K562 (cell line): ENCODE measurements around the gene PPM1N. TPM values are rescaled to one million over a fixed set of nuclear protein-coding genes. Genes with fewer than 3 reads are reported as not detected.

ENCODE experiments used
- ATAC-seq: fragments of 200-7000 bp; cut with Tn5 transposase; 3 replicates; pipeline ENCODE4 v1.9.1; 2020; ENCODE audit warnings: moderate library complexity
- BruUV-seq: library from RNA; stranded (reverse); fragments of 400-500 nt; replicated peaks from 2 replicates; lab custom pipeline; 2021; lab: Mats Ljungman, UMichigan
- CTCF ChIA-PET: fragments of 300-600 bp; formaldehyde crosslinking; extraction: SDS; loops from one replicate; lab custom pipeline; 2021; ENCODE audit warnings: low intra/inter-chr PET ratio; lab: Yijun Ruan, JAX
- POLR2A ChIA-PET: fragments of 300-600, 350-650 bp; sonication (Branson Sonifier 250); formaldehyde crosslinking; extraction: SDS; loops from one replicate; lab custom pipeline; 2021; ENCODE audit warnings: antibody characterized with exemption, inconsistent platforms; lab: Yijun Ruan, JAX
- DNase-seq, 4 experiments: peaks; one replicate each; pipeline versions ENCODE4 v3.0.0 to v3.0.0-alpha.2; 2011 to 2018; ENCODE audit warnings: low spot score in 3 of 4, mixed read lengths in 3 of 4; ENCODE audit errors: extremely low read depth in 1 of 4
- FAIRE-seq: peaks from 2 replicates; lab custom pipeline; 2011; peaks lifted over from hg19 to GRCh38; lab: Jason Lieb, UNC
- H2AFZ ChIP-seq: 2 replicates; pipeline ENCODE4 v1.6.0; 2011; ENCODE audit warnings: low read depth, low read length, control low read depth, inconsistent platforms
- H3K27ac ChIP-seq: fragments of 200-600 bp; 3 replicates; pipeline ENCODE4 v1.8.0; 2011; ENCODE audit warnings: low read depth, mild to moderate bottlenecking, control low read depth, inconsistent platforms, low read length, moderate library complexity, mixed read lengths; ENCODE audit errors: extremely low read depth
- H3K27me3 ChIP-seq, 2 experiments: fragments of 300-600 bp in 1 of 2; 2 replicates in 1 of 2; 3 replicates in 1 of 2; pipeline versions ENCODE4 v1.6.0 to v1.8.0; 2011; ENCODE audit warnings: inconsistent platforms in 2 of 2, low read length in 2 of 2, mild to moderate bottlenecking in 1 of 2, mixed read lengths in 1 of 2, moderate library complexity in 1 of 2; ENCODE audit not compliant: control insufficient read depth in 2 of 2, insufficient read depth in 2 of 2
- H3K36me3 ChIP-seq: fragments of 300-600 bp; 3 replicates; pipeline ENCODE4 v1.8.0; 2011; ENCODE audit warnings: mild to moderate bottlenecking, low read length, inconsistent platforms; ENCODE audit not compliant: control insufficient read depth, insufficient read depth
- H3K4me1 ChIP-seq, 2 experiments: fragments of 200-600 bp in 1 of 2; replicated peaks in 1 of 2; 2 replicates in 1 of 2; 3 replicates in 1 of 2; pipeline versions ENCODE4 v1.5.1 to v1.8.0; 2011; ENCODE audit warnings: inconsistent platforms in 2 of 2, low read length in 2 of 2, mild to moderate bottlenecking in 1 of 2, mixed read lengths in 1 of 2, moderate library complexity in 1 of 2; ENCODE audit not compliant: control insufficient read depth in 2 of 2, insufficient read depth in 2 of 2
- H3K4me2 ChIP-seq: 2 replicates; pipeline ENCODE4 v1.6.1; 2011; ENCODE audit warnings: low read length, control low read depth, inconsistent platforms, mixed read lengths; ENCODE audit not compliant: insufficient read depth
- H3K4me3 ChIP-seq: fragments of 200-600 bp; sonication (generic), shearing (Covaris generic); 2 replicates; pipeline ENCODE4 v1.5.1; 2016; ENCODE audit warnings: control low read depth, inconsistent platforms
- H3K79me2 ChIP-seq: fragments of 200-600 bp; 3 replicates; pipeline ENCODE4 v1.8.0; 2011; ENCODE audit warnings: low read length, inconsistent platforms; ENCODE audit not compliant: control insufficient read depth, insufficient read depth
- H3K9ac ChIP-seq, 2 experiments: 2 replicates each; pipeline versions ENCODE4 v1.6.0 to v1.6.1; 2011; ENCODE audit warnings: low read depth in 2 of 2, low read length in 2 of 2, control low read depth in 1 of 2, inconsistent platforms in 1 of 2, mild to moderate bottlenecking in 1 of 2, mixed read lengths in 1 of 2; ENCODE audit not compliant: insufficient read depth in 1 of 2
- H3K9me1 ChIP-seq: one replicate; pipeline ENCODE4 v1.6.0; 2011; ENCODE audit warnings: inconsistent platforms, mild to moderate bottlenecking, low read length, moderate library complexity; ENCODE audit not compliant: control insufficient read depth, insufficient read depth
- H3K9me3 ChIP-seq: replicated peaks from 2 replicates; pipeline ENCODE4 v1.5.1; 2011; ENCODE audit warnings: low read depth, low read length, inconsistent platforms; ENCODE audit not compliant: control insufficient read depth, insufficient read depth
- H4K20me1 ChIP-seq: replicated peaks from 2 replicates; pipeline ENCODE4 v1.6.1; 2011; ENCODE audit warnings: low read length, inconsistent platforms, mixed read lengths; ENCODE audit not compliant: control insufficient read depth, insufficient read depth
- BCOR ChIP-seq: fragments of 450-650 bp; IDR thresholded peaks from 2 replicates; pipeline ENCODE4 v1.6.1; 2016
- HMGN3 ChIP-seq: IDR thresholded peaks from 2 replicates; pipeline ENCODE4 v1.6.1; 2011; ENCODE audit warnings: borderline replicate concordance, low read depth, mild to moderate bottlenecking, mixed read lengths, low read length; ENCODE audit not compliant: insufficient read length; ENCODE audit errors: extremely low read depth
- TSHZ1 ChIP-seq: fragments of 250-450 bp; sonication (Bioruptor Pico); IDR thresholded peaks from 2 replicates; pipeline ENCODE4 v1.4.0; 2020; ENCODE audit warnings: mild to moderate bottlenecking, moderate library complexity
- WGBS: fragments of 100-300 bp; shearing (Covaris generic); methylation state at CpG from one replicate; pipeline ENCODE4 v1.1.6; 2016; ENCODE audit warnings: low coverage, mixed read lengths; ENCODE audit not compliant: insufficient coverage; ENCODE audit errors: missing lambda C conversion rate; 5-methylcytosine and 5-hydroxymethylcytosine counted together
- in situ Hi-C: fragments of 300-500 bp; cut with MboI; formaldehyde crosslinking; loops from 4 replicates; pipeline ENCODE4 v1.15.0; 2018; ENCODE audit warnings: inconsistent platforms, mixed read lengths
- intact Hi-C: fragments of 100-400 bp; cut with micrococcal nuclease; formaldehyde crosslinking; loops from 2 replicates; pipeline ENCODE4 v1.14.2; 2022
- polyA plus RNA-seq, 8 experiments: library from polyadenylated mRNA; depleted of rRNA in 4 of 8; stranded (reverse) in 5 of 8; unstranded in 3 of 8; fragments of >200 nt; fragmentation: Nextera tagmentation in 2 of 8; fragmentation: Illumina TruSeq in 1 of 8; extraction: Ambion mirVana in 2 of 8; extraction: Trizol in 1 of 8; gene quantifications; 2 replicates each; pipeline versions ENCODE4 v1.2.1 to v1.2.3, GENCODE V29; 2011 to 2014; ENCODE audit warnings: inconsistent platforms in 1 of 8, missing spikeins in 1 of 8
- total RNA-seq, 7 experiments: library from RNA; depleted of rRNA in 6 of 7; stranded (reverse); fragments of >200 nt in 6 of 7; fragmentation: Illumina TruSeq in 2 of 7; extraction: Trizol in 2 of 7; gene quantifications; 2 replicates each; pipeline versions ENCODE4 v1.2.1 to v1.2.3, GENCODE V29; 2011 to 2021; ENCODE audit warnings: low replicate concordance in 1 of 7
- TF ChIP-seq, protein P1 (sequence below), 2 experiments: fragments of 450-650 bp; IDR thresholded peaks; 2 replicates each; pipeline ENCODE4 v1.6.1; 2016
- TF ChIP-seq, protein P2 (sequence below): sonication (generic); formaldehyde crosslinking; IDR thresholded peaks from 2 replicates; pipeline ENCODE4 v1.8.1; 2023; ENCODE audit warnings: mild to moderate bottlenecking, missing genetic modification reagents
- TF ChIP-seq, protein P3 (sequence below): fragments of 450-650 bp; IDR thresholded peaks from 2 replicates; pipeline ENCODE4 v1.6.1; 2016; ENCODE audit warnings: borderline replicate concordance

Gene PPM1N
- total and polyA plus RNA-seq, 9 of the 15 experiments (the other 6 are each of a cell fraction or from before 2014, with no cell fraction given), result 4.5 to 15.6 (median 8.7) TPM

GRCh38 chr19:45451850-45452387, 46.3 kb upstream of the PPM1N start (continued):
- TF ChIP-seq, protein P1, sequence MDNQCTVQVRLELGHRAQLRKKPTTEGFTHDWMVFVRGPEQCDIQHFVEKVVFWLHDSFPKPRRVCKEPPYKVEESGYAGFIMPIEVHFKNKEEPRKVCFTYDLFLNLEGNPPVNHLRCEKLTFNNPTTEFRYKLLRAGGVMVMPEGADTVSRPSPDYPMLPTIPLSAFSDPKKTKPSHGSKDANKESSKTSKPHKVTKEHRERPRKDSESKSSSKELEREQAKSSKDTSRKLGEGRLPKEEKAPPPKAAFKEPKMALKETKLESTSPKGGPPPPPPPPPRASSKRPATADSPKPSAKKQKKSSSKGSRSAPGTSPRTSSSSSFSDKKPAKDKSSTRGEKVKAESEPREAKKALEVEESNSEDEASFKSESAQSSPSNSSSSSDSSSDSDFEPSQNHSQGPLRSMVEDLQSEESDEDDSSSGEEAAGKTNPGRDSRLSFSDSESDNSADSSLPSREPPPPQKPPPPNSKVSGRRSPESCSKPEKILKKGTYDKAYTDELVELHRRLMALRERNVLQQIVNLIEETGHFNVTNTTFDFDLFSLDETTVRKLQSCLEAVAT (IDR thresholded peaks at IDR 0.05), result peak in 1 of 2 experiments; percentile 44; a peak in 1 of 4 replicates
- TF ChIP-seq, protein P2, sequence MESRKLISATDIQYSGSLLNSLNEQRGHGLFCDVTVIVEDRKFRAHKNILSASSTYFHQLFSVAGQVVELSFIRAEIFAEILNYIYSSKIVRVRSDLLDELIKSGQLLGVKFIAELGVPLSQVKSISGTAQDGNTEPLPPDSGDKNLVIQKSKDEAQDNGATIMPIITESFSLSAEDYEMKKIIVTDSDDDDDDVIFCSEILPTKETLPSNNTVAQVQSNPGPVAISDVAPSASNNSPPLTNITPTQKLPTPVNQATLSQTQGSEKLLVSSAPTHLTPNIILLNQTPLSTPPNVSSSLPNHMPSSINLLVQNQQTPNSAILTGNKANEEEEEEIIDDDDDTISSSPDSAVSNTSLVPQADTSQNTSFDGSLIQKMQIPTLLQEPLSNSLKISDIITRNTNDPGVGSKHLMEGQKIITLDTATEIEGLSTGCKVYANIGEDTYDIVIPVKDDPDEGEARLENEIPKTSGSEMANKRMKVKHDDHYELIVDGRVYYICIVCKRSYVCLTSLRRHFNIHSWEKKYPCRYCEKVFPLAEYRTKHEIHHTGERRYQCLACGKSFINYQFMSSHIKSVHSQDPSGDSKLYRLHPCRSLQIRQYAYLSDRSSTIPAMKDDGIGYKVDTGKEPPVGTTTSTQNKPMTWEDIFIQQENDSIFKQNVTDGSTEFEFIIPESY (CRISPR knock-in tag), result no peak
- TF ChIP-seq BCOR, result peak; percentile 45; the same call in 1 of the 2 replicates

DNA sequence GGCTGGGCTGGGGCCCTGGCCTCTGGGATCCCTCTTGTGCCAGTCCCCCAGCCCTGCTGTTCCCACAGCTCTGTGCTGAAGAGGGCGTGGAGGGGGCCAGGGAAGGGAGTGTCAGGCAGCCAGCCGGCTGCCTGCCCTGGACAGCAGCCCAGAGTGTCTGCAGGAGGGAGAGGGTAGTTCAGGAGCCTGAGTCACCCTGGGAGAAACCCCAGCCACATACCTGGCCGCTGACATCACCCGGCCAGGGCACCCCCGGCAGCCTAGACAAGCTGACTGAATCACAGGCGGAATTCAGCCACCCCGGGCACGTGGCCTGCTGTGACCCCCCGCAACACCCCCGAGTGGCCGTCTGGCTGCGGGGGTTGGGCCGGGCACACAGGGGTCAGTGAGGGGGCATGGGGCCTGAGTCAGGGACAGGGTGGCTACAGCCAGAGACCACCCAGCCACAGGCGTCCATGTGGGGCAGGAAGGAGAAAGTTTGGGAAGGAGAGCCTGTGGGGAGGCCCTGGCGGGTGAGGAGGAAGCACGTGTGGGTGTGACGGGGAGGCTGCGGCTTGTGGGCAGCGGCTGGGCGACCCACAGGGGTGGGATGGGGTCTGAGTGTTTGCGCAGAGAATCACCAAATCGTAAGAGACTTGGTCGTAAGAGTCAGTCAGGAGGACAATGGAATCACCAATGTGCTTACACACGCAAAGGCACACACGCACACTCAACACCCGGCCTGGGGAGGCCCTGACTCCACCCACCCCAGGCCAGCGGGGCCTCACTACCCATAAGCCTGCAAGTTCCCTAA, 42.3 kb upstream of the PPM1N start:
- Histone ChIP-seq H3K9ac (peak overlapping the region; percentile 66 to 89), H3K79me2 (no peaks in the 10 kb centered on the region), H4K20me1 (no peaks in the 10 kb centered on the region), H3K9me1 (no peaks in the 10 kb centered on the region), H3K4me1 (peaks cover 13 to 19% of the 10 kb centered on the region in 2 experiments), H3K27me3 (no peaks in the 10 kb centered on the region), H3K27ac (peak overlapping the region; percentile 86), H3K4me3 (no peak overlapping the region), H3K36me3 (no peaks in the 10 kb centered on the region), H2AFZ (peak overlapping the region; percentile 94), H3K4me2 (peak overlapping the region; percentile 64), H3K9me3 (no peaks in the 10 kb centered on the region)
- in situ Hi-C loops (no loop called here), intact Hi-C loops (no loop called here)
- 11% methylated on average over 19 of the region's 27 CpGs for WGBS
- CTCF ChIA-PET, result no interaction called here
- peak; percentile 94 for ATAC-seq
- FAIRE-seq, result peak; percentile 93
- peak; percentile 84 to 93 (median 88) for DNase-seq
- no TSS peak for BruUV-seq
- POLR2A ChIA-PET, result interaction anchor here (0.6 to 3.7 kb wide), 4 partner anchors 11 to 364 kb away, joined by 3 to 36 read pairs (median 4); partner anchors contain the start of gene FOSB
- TF ChIP-seq TSHZ1 (CRISPR knock-in tag) (no peak), HMGN3 (peak; percentile 68)
- TF ChIP-seq, protein P3, sequence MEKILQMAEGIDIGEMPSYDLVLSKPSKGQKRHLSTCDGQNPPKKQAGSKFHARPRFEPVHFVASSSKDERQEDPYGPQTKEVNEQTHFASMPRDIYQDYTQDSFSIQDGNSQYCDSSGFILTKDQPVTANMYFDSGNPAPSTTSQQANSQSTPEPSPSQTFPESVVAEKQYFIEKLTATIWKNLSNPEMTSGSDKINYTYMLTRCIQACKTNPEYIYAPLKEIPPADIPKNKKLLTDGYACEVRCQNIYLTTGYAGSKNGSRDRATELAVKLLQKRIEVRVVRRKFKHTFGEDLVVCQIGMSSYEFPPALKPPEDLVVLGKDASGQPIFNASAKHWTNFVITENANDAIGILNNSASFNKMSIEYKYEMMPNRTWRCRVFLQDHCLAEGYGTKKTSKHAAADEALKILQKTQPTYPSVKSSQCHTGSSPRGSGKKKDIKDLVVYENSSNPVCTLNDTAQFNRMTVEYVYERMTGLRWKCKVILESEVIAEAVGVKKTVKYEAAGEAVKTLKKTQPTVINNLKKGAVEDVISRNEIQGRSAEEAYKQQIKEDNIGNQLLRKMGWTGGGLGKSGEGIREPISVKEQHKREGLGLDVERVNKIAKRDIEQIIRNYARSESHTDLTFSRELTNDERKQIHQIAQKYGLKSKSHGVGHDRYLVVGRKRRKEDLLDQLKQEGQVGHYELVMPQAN, result peak; percentile 75; the same call in 1 of the 2 replicates
